Hepatocyte (in vitro differentiated cells): ENCODE results near the gene CRLF1. TPM values are rescaled to one million over a fixed set of nuclear protein-coding genes. Genes with fewer than 3 reads are reported as not detected.
A peak's percentile ranks its signal among the peaks of the same experiment; 100 is the strongest.

Experiments
- DNase-seq: peaks from one replicate; pipeline ENCODE4 v3.0.0-alpha.2; 2016; ENCODE audit warnings: low spot score
- H2AFZ ChIP-seq: fragments of 200-600 bp; sonication (generic); 2 replicates; pipeline ENCODE4 v1.6.0; 2016; ENCODE audit warnings: antibody characterized with exemption, mild to moderate bottlenecking
- H3K27ac ChIP-seq: fragments of 200-600 bp; sonication (generic); 2 replicates; pipeline ENCODE4 v1.5.1; 2016; ENCODE audit warnings: mild to moderate bottlenecking
- H3K27me3 ChIP-seq: fragments of 200-600 bp; sonication (generic); 2 replicates; pipeline ENCODE4 v1.6.1; 2016
- H3K36me3 ChIP-seq: fragments of 200-600 bp; sonication (generic); replicated peaks from 2 replicates; pipeline ENCODE4 v1.5.1; 2016; ENCODE audit warnings: low read depth; ENCODE audit not compliant: insufficient read depth
- H3K4me1 ChIP-seq: fragments of 200-600 bp; sonication (generic); 2 replicates; pipeline ENCODE4 v1.5.1; 2016; ENCODE audit warnings: mild to moderate bottlenecking, moderate library complexity; ENCODE audit not compliant: insufficient read depth
- H3K4me2 ChIP-seq: fragments of 200-600 bp; sonication (generic); 2 replicates; pipeline ENCODE4 v1.6.0; 2016
- H3K4me3 ChIP-seq: fragments of 200-600 bp; sonication (generic); 2 replicates; pipeline ENCODE4 v1.5.1; 2016; ENCODE audit warnings: mild to moderate bottlenecking
- H3K79me2 ChIP-seq: fragments of 200-600 bp; sonication (generic); 2 replicates; pipeline ENCODE4 v1.6.0; 2017; ENCODE audit warnings: mild to moderate bottlenecking
- H3K9me2 ChIP-seq: fragments of 200-600 bp; sonication (generic); replicated peaks from 2 replicates; pipeline ENCODE4 v1.6.0; 2017; ENCODE audit warnings: mild to moderate bottlenecking; ENCODE audit not compliant: insufficient read depth
- H3K9me3 ChIP-seq: fragments of 200-600 bp; sonication (generic); 2 replicates; pipeline ENCODE4 v1.5.1; 2016; ENCODE audit warnings: low read depth, mild to moderate bottlenecking
- H4K20me1 ChIP-seq: fragments of 200-600 bp; sonication (generic); 2 replicates; pipeline ENCODE4 v1.6.0; 2016; ENCODE audit warnings: mild to moderate bottlenecking; ENCODE audit not compliant: insufficient read depth, poor library complexity, severe bottlenecking
- CTCF ChIP-seq: fragments of 200-600 bp; sonication (generic); IDR thresholded peaks from 2 replicates; pipeline ENCODE4 v1.5.1; 2016; ENCODE audit warnings: antibody characterized with exemption, mild to moderate bottlenecking; ENCODE audit not compliant: poor library complexity
- EZH2 ChIP-seq: fragments of 200-600 bp; sonication (generic); IDR thresholded peaks from 2 replicates; pipeline ENCODE4 v1.6.1; 2016; ENCODE audit warnings: antibody characterized with exemption, mild to moderate bottlenecking, borderline replicate concordance
- EZH2phosphoT487 ChIP-seq: fragments of 200-600 bp; sonication (generic); IDR thresholded peaks from one replicate; pipeline ENCODE4 v1.6.1; 2018; ENCODE audit warnings: antibody characterized with exemption, mild to moderate bottlenecking, low read depth, moderate library complexity; ENCODE audit not compliant: unreplicated experiment, severe bottlenecking
- WGBS: methylation state at CpG from one replicate; pipeline ENCODE4 v1.1.6; 2016; ENCODE audit warnings: low lambda C conversion rate; ENCODE audit errors: missing lambda C conversion rate; 5-methylcytosine and 5-hydroxymethylcytosine counted together
- polyA plus RNA-seq: library from polyadenylated mRNA; unstranded; fragments of >200 nt; fragmentation: Nextera tagmentation; extraction: Ambion mirVana; gene quantifications from 2 replicates; pipeline ENCODE4 v1.2.1, GENCODE V29; 2016
- total RNA-seq: library from RNA; depleted of rRNA; stranded (reverse); fragments of >200 nt; gene quantifications from 2 replicates; pipeline ENCODE4 v1.2.3, GENCODE V29; 2014

The CRLF1 gene, protein sequence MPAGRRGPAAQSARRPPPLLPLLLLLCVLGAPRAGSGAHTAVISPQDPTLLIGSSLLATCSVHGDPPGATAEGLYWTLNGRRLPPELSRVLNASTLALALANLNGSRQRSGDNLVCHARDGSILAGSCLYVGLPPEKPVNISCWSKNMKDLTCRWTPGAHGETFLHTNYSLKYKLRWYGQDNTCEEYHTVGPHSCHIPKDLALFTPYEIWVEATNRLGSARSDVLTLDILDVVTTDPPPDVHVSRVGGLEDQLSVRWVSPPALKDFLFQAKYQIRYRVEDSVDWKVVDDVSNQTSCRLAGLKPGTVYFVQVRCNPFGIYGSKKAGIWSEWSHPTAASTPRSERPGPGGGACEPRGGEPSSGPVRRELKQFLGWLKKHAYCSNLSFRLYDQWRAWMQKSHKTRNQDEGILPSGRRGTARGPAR
- total RNA-seq (8.6 and 13.9 TPM in 2 replicates), polyA plus RNA-seq (28.4 and 42.2 TPM in 2 replicates)

DNA sequence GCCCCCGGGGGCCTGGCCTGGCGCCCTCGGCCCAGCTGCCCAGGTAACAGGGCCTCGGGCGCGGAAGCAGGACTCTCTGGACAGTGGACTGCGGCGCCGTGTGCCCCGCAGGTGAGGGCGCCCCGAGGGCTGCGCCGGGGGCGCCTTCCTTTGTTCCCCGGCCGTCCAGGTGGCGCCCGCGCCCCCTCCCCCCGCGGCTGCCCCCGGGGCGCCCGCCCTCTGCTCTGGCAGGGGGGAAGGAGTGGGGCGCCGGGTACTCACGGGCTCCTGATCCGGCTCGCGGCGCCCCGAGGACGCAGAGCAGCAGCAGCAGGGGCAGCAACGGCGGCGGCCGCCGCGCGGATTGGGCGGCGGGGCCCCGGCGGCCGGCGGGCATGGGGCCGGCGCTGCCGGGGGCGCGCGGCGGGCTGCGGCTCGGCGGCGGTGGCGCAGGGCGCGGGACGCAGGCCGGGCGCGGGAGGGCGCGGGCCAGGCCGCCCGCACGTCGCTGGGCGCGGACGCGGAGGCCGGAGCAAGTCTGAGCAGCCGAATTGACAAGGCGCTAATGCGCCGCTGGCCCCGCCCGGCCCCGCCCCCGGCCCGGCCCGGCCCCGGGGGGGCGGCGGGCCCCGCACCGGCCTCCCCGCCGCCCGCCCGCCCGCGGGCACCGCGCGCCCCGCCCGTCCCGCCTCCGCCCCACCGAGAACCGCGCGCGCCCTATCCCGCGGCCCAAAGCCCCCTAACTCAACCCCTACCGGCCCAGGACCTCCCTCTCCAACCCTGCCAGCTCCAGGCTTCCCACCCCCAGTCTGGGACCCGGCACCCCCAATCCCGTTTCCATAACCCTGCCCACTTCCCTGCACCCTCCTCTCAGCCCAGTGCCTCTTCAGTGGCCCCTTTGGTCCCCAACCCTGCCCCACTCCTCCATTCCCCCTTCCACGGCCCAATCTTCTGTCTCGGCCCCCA lies at the start of gene CRLF1:
Gene CRLF1 (minus strand): TSS at position 519 of the 945 bp plus-strand sequence. CDS start 143 bp downstream, at position 376.
- DNase-seq, result no peak
- H3K27me3 ChIP-seq, result peaks cover 89% of the 10 kb centered on the region
- H3K4me1 ChIP-seq, result peaks cover 33% of the 10 kb centered on the region
- no peaks in the 10 kb centered on the region for H3K36me3 ChIP-seq
- WGBS, result 2% methylated on average over 23 of the region's 116 CpGs
- no peak within 1 kb of the TSS for H2AFZ ChIP-seq
- H3K9me3 ChIP-seq, result no peaks in the 10 kb centered on the region
- no peak within 1 kb of the TSS for H3K4me3 ChIP-seq
- no peaks in the 10 kb centered on the region for H4K20me1 ChIP-seq
- H3K79me2 ChIP-seq, result no peaks in the 10 kb centered on the region
- no peak within 1 kb of the TSS for H3K27ac ChIP-seq
- H3K9me2 ChIP-seq, result no peaks in the 10 kb centered on the region
- peak within 1 kb of the TSS; percentile 71 for H3K4me2 ChIP-seq
- peak; percentile 25 for TF ChIP-seq EZH2
- no peak for TF ChIP-seq CTCF
- peak; percentile 39 for TF ChIP-seq EZH2phosphoT487

DNA sequence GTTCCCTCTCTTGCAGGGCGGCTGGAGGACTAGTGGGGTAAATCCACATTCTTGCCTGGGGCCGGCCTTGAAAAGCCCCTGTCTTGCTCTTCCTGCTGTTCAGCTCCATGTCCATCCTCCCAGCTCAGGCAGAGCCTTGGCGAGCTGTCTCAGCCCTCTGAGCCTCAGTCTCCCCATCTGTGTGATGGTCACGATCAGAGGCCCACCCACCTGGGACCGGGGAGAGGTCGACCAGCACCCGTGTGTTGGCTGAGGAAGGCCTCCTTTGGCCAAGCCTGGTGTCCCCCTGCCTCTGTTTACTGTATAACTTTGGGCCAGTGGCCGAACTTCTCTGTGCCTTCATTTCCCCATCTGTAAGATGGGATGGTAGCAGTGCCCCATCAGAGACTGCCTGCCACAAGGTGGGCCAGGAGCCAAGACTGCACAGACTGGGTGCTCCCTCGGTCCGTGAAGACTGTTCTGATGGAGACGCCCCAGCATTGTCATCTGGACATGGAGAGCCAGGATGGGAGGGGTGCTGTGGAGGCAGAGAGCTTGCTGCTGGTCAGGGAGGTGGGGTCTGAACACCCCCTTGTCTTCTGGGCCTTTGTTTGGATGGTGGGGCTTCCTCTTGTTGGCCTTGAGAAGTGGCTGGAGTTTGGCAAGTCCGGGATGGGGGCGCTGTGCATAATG lies 48.7 kb upstream of the CRLF1 start:
- Histone ChIP-seq H3K4me3 (no peak overlapping the region), H3K9me3 (no peaks in the 10 kb centered on the region), H3K4me2 (no peak overlapping the region), H2AFZ (no peak overlapping the region), H3K79me2 (no peaks in the 10 kb centered on the region), H3K27me3 (no peaks in the 10 kb centered on the region), H3K4me1 (peaks cover 12% of the 10 kb centered on the region), H3K9me2 (no peaks in the 10 kb centered on the region), H3K36me3 (no peaks in the 10 kb centered on the region), H4K20me1 (no peaks in the 10 kb centered on the region), H3K27ac (no peak overlapping the region)
- TF ChIP-seq EZH2 (no peak), CTCF (no peak), EZH2phosphoT487 (no peak)
- DNase-seq, result no peak
- WGBS, result 96% methylated on average over 13 of the region's 13 CpGs

- Histone ChIP-seq H3K9me3 (no peaks in the 10 kb centered on the region), H3K27ac (no peak overlapping the region), H3K4me3 (no peak overlapping the region), H3K4me1 (peaks cover 16% of the 10 kb centered on the region), H3K79me2 (no peaks in the 10 kb centered on the region), H3K4me2 (no peak overlapping the region), H2AFZ (no peak overlapping the region), H4K20me1 (no peaks in the 10 kb centered on the region), H3K27me3 (no peaks in the 10 kb centered on the region), H3K9me2 (no peaks in the 10 kb centered on the region), H3K36me3 (no peaks in the 10 kb centered on the region)
- DNase-seq, result no peak
- WGBS, result 96% methylated on average over 7 of the region's 7 CpGs
- TF ChIP-seq CTCF (no peak), EZH2phosphoT487 (no peak), EZH2 (no peak)
Observed at GRCh38 chr19:18654469-18654868, 47.9 kb upstream of the CRLF1 start.
